ENCODE results near the gene SHB. TPM values are rescaled to one million over a fixed set of nuclear protein-coding genes. Genes with fewer than 3 reads are reported as not detected.

The SHB gene
- total and polyA plus RNA-seq, 4 donors, result 6.2 to 16.1 (median 11.6) TPM

DNA sequence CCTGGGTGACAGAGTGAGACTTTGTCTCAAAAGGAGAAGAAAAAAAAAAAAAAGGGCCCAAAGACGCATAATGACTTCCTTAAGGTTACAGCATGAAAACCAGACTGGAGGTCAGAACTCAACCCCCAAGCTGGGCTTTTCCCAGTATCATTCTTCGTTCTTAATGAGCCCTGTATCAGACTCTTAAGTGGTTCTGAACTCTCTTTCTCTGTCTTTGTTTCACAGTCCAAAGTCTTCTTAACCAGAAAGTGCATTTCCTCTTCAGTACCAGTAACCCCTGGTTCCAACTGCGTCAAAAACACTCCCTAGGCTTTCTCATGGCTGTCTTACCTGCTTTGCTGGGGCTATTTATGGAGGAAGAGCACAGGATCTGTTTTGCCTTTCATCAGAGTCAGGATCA lies 38.4 kb upstream of the SHB start:
- H3K27me3 ChIP-seq (ENCODE audit: control insufficient read depth, insufficient read depth, low read length), result no peaks in the 10 kb centered on the region
- 88% methylated on average over 2 of the region's 3 CpGs for WGBS (ENCODE audit: insufficient coverage)
- no peak overlapping the region for H3K4me3 ChIP-seq (ENCODE audit: low read depth, low read length)

DNA sequence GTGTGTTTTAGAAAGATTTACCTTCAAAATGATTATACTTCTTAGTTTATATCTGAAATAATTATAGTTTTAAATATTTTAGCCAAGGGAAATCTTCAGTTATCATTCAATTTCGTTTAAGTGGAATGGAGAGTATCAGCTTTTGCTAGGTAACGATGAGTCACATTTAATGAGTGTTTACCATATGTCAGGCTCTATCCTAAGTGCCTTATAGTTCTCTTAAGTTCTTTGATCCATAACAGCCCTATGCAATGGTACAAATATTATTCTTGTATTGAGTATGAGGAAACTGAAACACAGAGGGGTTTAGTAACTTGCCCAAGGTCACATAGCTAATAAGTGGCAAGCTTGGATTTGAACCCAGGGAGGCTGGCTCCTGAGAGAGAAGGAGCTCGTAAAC lies 37.5 kb upstream of the SHB start:
- Histone ChIP-seq H3K4me1 (ENCODE audit: control insufficient read depth, insufficient read depth, low read length) (no peaks in the 10 kb centered on the region), H3K36me3 (ENCODE audit: control insufficient read depth, insufficient read depth, low read length) (no peaks in the 10 kb centered on the region)
- DNase-seq (ENCODE audit: low read depth in 4 of 6, low spot score in 6 of 6), result no peak

More for the DNA sequence above, 38.4 kb upstream of the SHB start:
- no peaks in the 10 kb centered on the region for H3K9me3 ChIP-seq (ENCODE audit: control insufficient read depth, insufficient read depth, low read length)
- no peaks in the 10 kb centered on the region for H3K4me1 ChIP-seq (ENCODE audit: control insufficient read depth, insufficient read depth, low read length)
- H3K36me3 ChIP-seq (ENCODE audit: control insufficient read depth, insufficient read depth, low read length), result no peaks in the 10 kb centered on the region
- H3K27ac ChIP-seq (ENCODE audit: low read depth, low read length), result no peak overlapping the region
- no peak for DNase-seq (ENCODE audit: low read depth in 4 of 6, low spot score in 6 of 6)

DNA sequence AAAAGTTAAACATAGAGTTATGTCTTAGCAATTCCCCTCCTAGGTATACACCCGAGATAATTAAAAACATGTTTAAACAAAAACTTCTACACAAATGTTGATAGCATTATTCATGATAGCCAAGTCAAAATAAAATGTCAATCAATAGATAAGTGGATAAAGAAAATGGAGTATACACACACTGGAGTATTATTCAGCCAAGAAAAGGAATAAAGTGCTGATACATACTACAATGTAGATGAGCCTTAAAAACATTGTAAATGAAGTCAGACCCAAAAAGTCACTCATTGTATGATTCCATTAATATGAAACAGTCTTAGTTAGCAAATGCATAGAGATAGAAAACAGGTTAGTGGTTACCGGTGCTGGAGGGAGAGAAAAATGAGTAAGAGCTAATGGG lies 34.3 kb upstream of the SHB start:
- no peak overlapping the region for H3K4me3 ChIP-seq (ENCODE audit: low read depth, low read length)
- no peaks in the 10 kb centered on the region for H3K27me3 ChIP-seq (ENCODE audit: control insufficient read depth, insufficient read depth, low read length)
- no peak overlapping the region for H3K27ac ChIP-seq (ENCODE audit: low read depth, low read length)
- H3K36me3 ChIP-seq (ENCODE audit: control insufficient read depth, insufficient read depth, low read length), result no peaks in the 10 kb centered on the region
- no peaks in the 10 kb centered on the region for H3K4me1 ChIP-seq (ENCODE audit: control insufficient read depth, insufficient read depth, low read length)
- H3K9me3 ChIP-seq (ENCODE audit: control insufficient read depth, insufficient read depth, low read length), result no peaks in the 10 kb centered on the region
- no peak for DNase-seq (ENCODE audit: low read depth in 4 of 6, low spot score in 6 of 6)
- 100% methylated on average over 1 of the region's 2 CpGs for WGBS (ENCODE audit: insufficient coverage)

More for the DNA sequence above, 37.5 kb upstream of the SHB start:
- H3K27me3 ChIP-seq (ENCODE audit: control insufficient read depth, insufficient read depth, low read length), result no peaks in the 10 kb centered on the region
- H3K9me3 ChIP-seq (ENCODE audit: control insufficient read depth, insufficient read depth, low read length), result no peaks in the 10 kb centered on the region
- H3K4me3 ChIP-seq (ENCODE audit: low read depth, low read length), result no peak overlapping the region
- WGBS (ENCODE audit: insufficient coverage), result no CpG with 5 or more reads among the region's 3 CpGs
- no peak overlapping the region for H3K27ac ChIP-seq (ENCODE audit: low read depth, low read length)

DNA sequence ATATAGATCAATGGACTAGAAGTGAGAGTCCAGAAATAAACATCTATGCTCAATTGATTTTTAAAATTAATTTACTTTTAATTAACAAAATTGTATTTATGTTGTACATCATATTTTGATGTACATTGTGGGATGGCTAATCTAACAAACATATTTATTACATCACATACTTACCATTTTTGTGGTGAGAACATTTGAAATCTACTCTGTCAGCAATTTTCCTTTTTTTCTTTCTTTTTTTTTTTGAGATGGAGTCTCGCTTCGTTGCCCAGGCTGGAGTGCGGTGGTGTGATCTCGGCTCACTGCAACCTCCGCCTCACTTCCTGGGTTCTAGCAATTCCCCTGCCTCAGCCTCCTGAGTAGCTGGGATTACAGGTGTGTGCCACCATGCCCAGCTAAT lies 32.4 kb upstream of the SHB start:
- Histone ChIP-seq H3K4me3 (ENCODE audit: low read depth, low read length) (no peak overlapping the region), H3K27me3 (ENCODE audit: control insufficient read depth, insufficient read depth, low read length) (no peaks in the 10 kb centered on the region), H3K9me3 (ENCODE audit: control insufficient read depth, insufficient read depth, low read length) (peaks cover 2% of the 10 kb centered on the region), H3K36me3 (ENCODE audit: control insufficient read depth, insufficient read depth, low read length) (no peaks in the 10 kb centered on the region), H3K27ac (ENCODE audit: low read depth, low read length) (no peak overlapping the region), H3K4me1 (ENCODE audit: control insufficient read depth, insufficient read depth, low read length) (no peaks in the 10 kb centered on the region)
- 97% methylated on average over 5 of the region's 5 CpGs for WGBS (ENCODE audit: insufficient coverage)
- no peak for DNase-seq (ENCODE audit: low read depth in 4 of 6, low spot score in 6 of 6)

DNA sequence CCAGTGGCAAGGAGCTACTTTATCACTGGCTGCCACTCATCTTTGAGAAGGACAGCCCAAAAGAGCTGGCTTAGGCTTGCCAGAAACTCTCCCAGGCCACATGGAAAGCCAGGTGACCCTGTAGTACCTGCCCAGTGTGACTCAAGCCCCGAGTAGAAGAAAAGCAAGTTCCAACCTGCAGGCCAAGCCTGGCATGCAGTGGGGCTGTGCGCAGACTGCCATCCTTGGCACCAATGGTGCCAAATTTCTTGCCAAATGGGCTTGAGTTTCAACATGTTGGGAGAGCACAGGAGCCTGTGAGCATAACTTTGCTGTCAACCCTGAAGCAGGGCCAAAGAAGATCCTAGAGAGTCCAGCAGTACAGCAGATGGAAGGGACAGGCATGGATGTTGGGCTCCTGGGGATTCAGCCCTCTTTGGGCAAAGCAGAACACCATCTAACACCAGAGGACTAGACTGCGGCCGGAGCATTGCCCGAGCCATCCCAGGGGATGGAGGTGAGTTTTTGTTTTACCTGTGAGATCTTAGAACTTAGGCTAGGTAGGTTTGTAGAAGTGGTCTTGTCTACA lies 27.3 kb upstream of the SHB start:
- H3K9me3 ChIP-seq (ENCODE audit: control insufficient read depth, insufficient read depth, low read length), result peaks cover 2% of the 10 kb centered on the region

DNA sequence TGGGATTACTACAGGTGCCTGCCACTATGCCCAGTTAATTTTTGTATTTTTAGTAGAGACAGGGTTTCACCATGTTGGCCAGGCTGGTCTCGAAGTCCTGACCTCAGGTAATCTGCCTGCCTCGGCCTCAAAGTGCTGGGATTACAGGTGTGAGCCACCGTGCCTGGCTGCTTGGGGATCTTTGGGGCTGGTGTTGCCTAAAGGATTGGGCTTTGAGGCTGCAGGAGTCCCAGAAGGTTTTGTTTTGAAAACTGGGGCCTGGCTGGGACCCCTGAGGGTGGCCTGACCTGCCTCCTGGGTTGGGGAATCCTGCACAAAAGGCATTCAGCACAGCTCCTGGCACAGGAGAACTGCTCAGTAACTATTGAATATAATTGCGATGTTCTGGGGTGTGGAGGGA lies 25.1 kb upstream of the SHB start:
- Histone ChIP-seq H3K9me3 (ENCODE audit: control insufficient read depth, insufficient read depth, low read length) (peaks cover 2% of the 10 kb centered on the region), H3K27ac (ENCODE audit: low read depth, low read length) (no peak overlapping the region), H3K4me3 (ENCODE audit: low read depth, low read length) (no peak overlapping the region), H3K4me1 (ENCODE audit: control insufficient read depth, insufficient read depth, low read length) (no peaks in the 10 kb centered on the region), H3K36me3 (ENCODE audit: control insufficient read depth, insufficient read depth, low read length) (no peaks in the 10 kb centered on the region), H3K27me3 (ENCODE audit: control insufficient read depth, insufficient read depth, low read length) (no peaks in the 10 kb centered on the region)
- no peak for DNase-seq (ENCODE audit: low read depth in 4 of 6, low spot score in 6 of 6)
- WGBS (ENCODE audit: insufficient coverage), result 89% methylated on average over 4 of the region's 4 CpGs

More for the DNA sequence above, 27.3 kb upstream of the SHB start:
- peak in 1 of 6 donors; percentile 1 for DNase-seq (ENCODE audit: low read depth in 4 of 6, low spot score in 6 of 6)
- Histone ChIP-seq H3K27ac (ENCODE audit: low read depth, low read length) (no peak overlapping the region), H3K4me1 (ENCODE audit: control insufficient read depth, insufficient read depth, low read length) (no peaks in the 10 kb centered on the region), H3K27me3 (ENCODE audit: control insufficient read depth, insufficient read depth, low read length) (no peaks in the 10 kb centered on the region), H3K36me3 (ENCODE audit: control insufficient read depth, insufficient read depth, low read length) (no peaks in the 10 kb centered on the region), H3K4me3 (ENCODE audit: low read depth, low read length) (no peak overlapping the region)
- WGBS (ENCODE audit: insufficient coverage), result 93% methylated on average over 5 of the region's 5 CpGs

DNA sequence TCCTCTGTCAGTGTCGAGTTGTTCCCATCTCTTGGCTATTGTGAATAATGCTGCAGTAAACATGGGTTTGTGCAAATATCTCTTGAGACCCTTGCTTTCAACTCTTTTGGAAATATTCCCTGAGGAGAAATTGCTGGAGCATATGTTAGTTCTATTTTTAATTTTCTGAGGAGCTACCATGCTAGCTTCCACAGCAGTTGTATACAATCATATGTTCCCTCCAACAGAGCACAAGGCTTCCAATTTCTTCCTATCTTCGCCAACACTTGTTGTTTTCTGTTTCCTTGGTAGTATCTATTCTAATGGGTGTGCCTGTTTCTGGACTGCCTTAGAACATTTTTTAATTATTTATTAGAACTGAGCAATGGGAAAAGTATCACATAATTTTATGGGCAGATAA lies 23.6 kb upstream of the SHB start:
- Histone ChIP-seq H3K36me3 (ENCODE audit: control insufficient read depth, insufficient read depth, low read length) (no peaks in the 10 kb centered on the region), H3K27ac (ENCODE audit: low read depth, low read length) (no peak overlapping the region), H3K9me3 (ENCODE audit: control insufficient read depth, insufficient read depth, low read length) (peaks cover under 1% of the 10 kb centered on the region), H3K27me3 (ENCODE audit: control insufficient read depth, insufficient read depth, low read length) (no peaks in the 10 kb centered on the region), H3K4me1 (ENCODE audit: control insufficient read depth, insufficient read depth, low read length) (peaks cover 4% of the 10 kb centered on the region), H3K4me3 (ENCODE audit: low read depth, low read length) (no peak overlapping the region)
- no CpG with 5 or more reads among the region's 2 CpGs for WGBS (ENCODE audit: insufficient coverage)
- peak in 1 of 6 donors; percentile 51 for DNase-seq (ENCODE audit: low read depth in 4 of 6, low spot score in 6 of 6)

DNA sequence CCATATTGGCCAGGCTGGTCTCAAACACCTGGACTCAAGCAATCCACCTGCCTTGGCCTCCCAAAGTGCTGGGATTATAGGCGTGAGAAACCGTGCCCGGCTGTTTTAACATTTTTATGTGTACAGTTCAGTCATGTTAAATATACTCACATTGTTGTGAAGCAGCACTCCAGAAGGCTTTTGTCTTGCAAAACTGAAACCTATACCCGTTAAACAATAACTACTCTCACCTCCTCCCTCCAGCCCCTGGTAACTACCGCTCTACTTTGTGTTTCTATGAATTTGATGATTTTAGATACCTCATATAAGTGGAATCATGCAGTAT lies 23.1 kb upstream of the SHB start:
- DNase-seq (ENCODE audit: low read depth in 4 of 6, low spot score in 6 of 6), result no peak
- Histone ChIP-seq H3K36me3 (ENCODE audit: control insufficient read depth, insufficient read depth, low read length) (no peaks in the 10 kb centered on the region), H3K27me3 (ENCODE audit: control insufficient read depth, insufficient read depth, low read length) (no peaks in the 10 kb centered on the region), H3K4me3 (ENCODE audit: low read depth, low read length) (no peak overlapping the region), H3K27ac (ENCODE audit: low read depth, low read length) (no peak overlapping the region), H3K4me1 (ENCODE audit: control insufficient read depth, insufficient read depth, low read length) (peaks cover 4% of the 10 kb centered on the region), H3K9me3 (ENCODE audit: control insufficient read depth, insufficient read depth, low read length) (no peaks in the 10 kb centered on the region)
- whole genome bisulfite sequencing (ENCODE audit: insufficient coverage), result no CpG with 5 or more reads among the region's 5 CpGs

DNA sequence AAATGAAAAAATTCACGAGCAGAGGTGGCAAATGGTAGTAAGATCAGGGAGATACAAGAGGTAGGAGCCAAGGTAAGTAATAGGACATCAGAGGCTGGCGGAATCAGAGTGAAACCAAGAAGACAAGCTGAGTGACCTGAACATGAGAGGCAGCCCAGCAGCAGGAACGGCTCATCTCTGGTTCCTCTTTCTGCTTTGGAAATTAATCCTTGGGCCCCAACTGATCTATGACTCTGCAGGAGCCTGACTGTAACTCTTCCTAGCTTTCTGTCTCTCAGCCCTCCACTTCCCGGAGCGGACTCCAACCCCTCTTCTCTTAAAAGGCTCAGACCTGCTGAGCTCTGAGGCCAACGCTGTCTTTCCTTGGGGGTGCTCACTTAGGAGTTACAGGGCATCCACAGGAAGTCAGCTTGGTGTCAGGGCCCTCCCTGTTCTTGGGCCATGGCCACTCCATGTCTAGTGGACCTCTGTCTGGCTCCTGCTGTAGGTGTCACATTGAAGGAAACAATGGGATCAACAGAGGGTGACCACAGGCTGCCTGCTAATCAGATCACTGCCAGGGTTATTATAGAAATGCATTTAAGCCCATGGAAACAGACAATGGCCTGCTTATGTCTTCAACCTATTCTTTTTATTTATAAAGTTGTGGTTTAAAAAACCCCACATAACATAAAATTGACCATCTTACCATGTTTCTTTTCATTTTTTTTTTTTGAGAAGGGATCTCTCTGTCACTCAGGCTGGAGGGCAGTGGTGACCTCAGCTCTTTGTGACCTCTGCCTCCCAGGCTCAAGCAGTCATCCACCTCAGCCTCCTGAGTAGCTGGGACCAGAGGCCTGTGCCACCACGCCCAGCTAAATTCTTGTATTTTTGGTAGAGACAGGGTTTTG lies 22.5 kb upstream of the SHB start:
- H3K27ac ChIP-seq (ENCODE audit: low read depth, low read length), result no peak overlapping the region
- 86% methylated on average over 7 of the region's 7 CpGs for WGBS (ENCODE audit: insufficient coverage)
- no peaks in the 10 kb centered on the region for H3K27me3 ChIP-seq (ENCODE audit: control insufficient read depth, insufficient read depth, low read length)
- no peak for DNase-seq (ENCODE audit: low read depth in 4 of 6, low spot score in 6 of 6)
- no peak overlapping the region for H3K4me3 ChIP-seq (ENCODE audit: low read depth, low read length)
- no peaks in the 10 kb centered on the region for H3K9me3 ChIP-seq (ENCODE audit: control insufficient read depth, insufficient read depth, low read length)
- no peaks in the 10 kb centered on the region for H3K36me3 ChIP-seq (ENCODE audit: control insufficient read depth, insufficient read depth, low read length)
- H3K4me1 ChIP-seq (ENCODE audit: control insufficient read depth, insufficient read depth, low read length), result peaks cover 4% of the 10 kb centered on the region

DNA sequence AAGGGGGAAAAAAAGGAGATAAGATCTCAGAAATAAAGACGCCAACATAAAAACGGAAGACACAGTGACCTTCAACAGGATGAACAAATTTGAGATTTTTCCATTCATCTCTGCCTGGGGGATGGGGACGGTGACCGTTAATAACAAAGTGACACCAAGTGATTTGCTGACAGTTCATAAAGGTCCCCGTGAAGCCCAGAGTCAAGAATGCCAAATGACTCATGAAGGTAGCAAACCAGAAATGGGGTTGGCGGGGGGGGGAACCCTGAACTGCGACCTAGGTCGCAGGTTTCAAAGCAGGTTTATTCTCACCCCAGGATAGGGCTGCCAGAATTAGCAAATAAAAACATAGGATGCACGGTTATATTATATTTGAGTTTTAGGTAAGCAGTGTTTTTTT lies 21.1 kb upstream of the SHB start:
- 71% methylated on average over 6 of the region's 9 CpGs for WGBS (ENCODE audit: insufficient coverage)
- Histone ChIP-seq H3K9me3 (ENCODE audit: control insufficient read depth, insufficient read depth, low read length) (no peaks in the 10 kb centered on the region), H3K27ac (ENCODE audit: low read depth, low read length) (no peak overlapping the region), H3K27me3 (ENCODE audit: control insufficient read depth, insufficient read depth, low read length) (no peaks in the 10 kb centered on the region), H3K36me3 (ENCODE audit: control insufficient read depth, insufficient read depth, low read length) (no peaks in the 10 kb centered on the region), H3K4me3 (ENCODE audit: low read depth, low read length) (no peak overlapping the region), H3K4me1 (ENCODE audit: control insufficient read depth, insufficient read depth, low read length) (peaks cover 4% of the 10 kb centered on the region)
- DNase-seq (ENCODE audit: low read depth in 4 of 6, low spot score in 6 of 6), result no peak

Measured in spinal cord (tissue), 10 donors.